B cell (primary cell): ENCODE results near the gene DENND4C. TPM values are rescaled to one million over a fixed set of nuclear protein-coding genes. Genes with fewer than 3 reads are reported as not detected.
"Not testable (repeated sequence)": the region's sequence is repeated elsewhere in the genome, so short reads cannot be mapped to it uniquely, and the experiment has no call there.

ENCODE experiments used
- ATAC-seq: fragments of 200-7000 bp; cut with Tn5 transposase; one replicate; pipeline ENCODE4 v1.10.0; 2021; ENCODE audit warnings: low read depth, mild to moderate bottlenecking, moderate number of reproducible peaks, moderate library complexity
- CTCF ChIA-PET: fragments of 350-600 bp; sonication (Branson Sonifier 250); formaldehyde crosslinking; loops from one replicate; lab custom pipeline; 2021; ENCODE audit warnings: antibody characterized with exemption, inconsistent platforms; lab: Charles Lee
- POLR2A ChIA-PET: fragments of 350-600 bp; sonication (Branson Sonifier 250); formaldehyde crosslinking; loops from one replicate; lab custom pipeline; 2021; ENCODE audit warnings: antibody characterized with exemption; lab: Charles Lee
- DNase-seq: peaks from one replicate; pipeline ENCODE4 v3.0.0; 2013
- H2AFZ ChIP-seq: 2 replicates; pipeline ENCODE4 v1.6.1; 2012; ENCODE audit warnings: mild to moderate bottlenecking, low read depth, low read length; ENCODE audit not compliant: insufficient read depth, poor library complexity, severe bottlenecking
- H3K27ac ChIP-seq, 2 donors: 1 replicate in 1 of 2; 2 replicates in 1 of 2; pipeline ENCODE4 v1.5.1; 2012 to 2013; ENCODE audit warnings: low read length in 2 of 2, mild to moderate bottlenecking in 2 of 2, moderate library complexity in 1 of 2
- H3K27me3 ChIP-seq, 4 experiments: fragments of 200-600 bp in 1 of 4; sonication (generic) in 1 of 4; replicated peaks in 1 of 4; 1 replicate in 2 of 4; 2 replicates in 2 of 4; pipeline versions ENCODE4 v1.6.1 to v1.7.0; 2013 to 2016; ENCODE audit warnings: low read length in 3 of 4, mild to moderate bottlenecking in 2 of 4, mixed read lengths in 1 of 4, moderate library complexity in 1 of 4; ENCODE audit not compliant: insufficient read depth in 4 of 4, control insufficient read depth in 3 of 4; ENCODE audit errors: control extremely low read depth in 1 of 4
- H3K36me3 ChIP-seq, 2 experiments: replicated peaks in 1 of 2; 1 replicate in 1 of 2; 2 replicates in 1 of 2; pipeline versions ENCODE4 v1.6.1 to v1.7.1; 2013; ENCODE audit warnings: low read length in 1 of 2; ENCODE audit not compliant: insufficient read depth in 2 of 2, control insufficient read depth in 1 of 2; ENCODE audit errors: control extremely low read depth in 1 of 2, extremely low read depth in 1 of 2
- H3K4me1 ChIP-seq, 2 donors: fragments of 200-600 bp in 1 of 2; sonication (generic) in 1 of 2; 1 replicate in 1 of 2; 2 replicates in 1 of 2; pipeline versions ENCODE4 v1.5.1 to v1.6.1; 2013 to 2017; ENCODE audit warnings: low read length in 2 of 2; ENCODE audit not compliant: control insufficient read depth in 2 of 2, insufficient read depth in 2 of 2
- H3K4me2 ChIP-seq: replicated peaks from 2 replicates; pipeline ENCODE3; 2012; ENCODE audit warnings: mild to moderate bottlenecking, low read depth, low read length; ENCODE audit not compliant: poor library complexity, severe bottlenecking
- H3K4me3 ChIP-seq, 5 experiments: fragments of 200-600 bp in 1 of 5; sonication (generic) in 1 of 5; 1 replicate in 3 of 5; 2 replicates in 2 of 5; pipeline versions ENCODE4 v1.5.1 to v1.7.0; 2011 to 2016; ENCODE audit warnings: low read length in 4 of 5, mild to moderate bottlenecking in 4 of 5, low read depth in 2 of 5, control low read depth in 1 of 5, moderate library complexity in 1 of 5; ENCODE audit not compliant: insufficient read depth in 1 of 5; ENCODE audit errors: control extremely low read depth in 1 of 5, extremely low read depth in 1 of 5
- H3K79me2 ChIP-seq: fragments of 200-600 bp; sonication (generic); one replicate; pipeline ENCODE4 v1.6.0; 2016; ENCODE audit warnings: low read length; ENCODE audit not compliant: control insufficient read depth, insufficient read depth
- H3K9ac ChIP-seq: fragments of 200-600 bp; sonication (generic); 2 replicates; pipeline ENCODE4 v1.6.1; 2017; ENCODE audit warnings: mild to moderate bottlenecking, low read length, moderate library complexity
- H3K9me3 ChIP-seq, 3 donors: one replicate each; pipeline versions ENCODE4 v1.6.1 to v1.7.1; 2013; ENCODE audit warnings: low read length in 2 of 3; ENCODE audit not compliant: control insufficient read depth in 2 of 3, insufficient read depth in 1 of 3; ENCODE audit errors: control extremely low read depth in 1 of 3
- H4K20me1 ChIP-seq: 2 replicates; pipeline ENCODE4 v1.6.0; 2012; ENCODE audit warnings: mild to moderate bottlenecking, low read length; ENCODE audit not compliant: insufficient read depth, control insufficient read depth, poor library complexity, severe bottlenecking
- H3K27ac Mint-ChIP-seq: one replicate; pipeline ENCODE4 v1.8.0; 2021; ENCODE audit warnings: mixed read lengths
- H3K27me3 Mint-ChIP-seq: one replicate; pipeline ENCODE4 v1.8.0; 2021; ENCODE audit warnings: mixed read lengths
- H3K4me1 Mint-ChIP-seq: one replicate; pipeline ENCODE4 v1.8.0; 2021; ENCODE audit warnings: mixed read lengths
- H3K4me3 Mint-ChIP-seq: one replicate; pipeline ENCODE4 v1.8.0; 2021; ENCODE audit warnings: mixed read lengths
- H3K9me3 Mint-ChIP-seq: one replicate; pipeline ENCODE4 v1.8.0; 2022; ENCODE audit warnings: mixed read lengths; ENCODE audit not compliant: insufficient read depth
- EZH2 ChIP-seq: IDR thresholded peaks from 2 replicates; pipeline ENCODE4 v1.6.1; 2012; ENCODE audit warnings: borderline replicate concordance, low read depth, mild to moderate bottlenecking, moderate library complexity, low read length; ENCODE audit not compliant: insufficient read depth, poor library complexity, severe bottlenecking
- WGBS: methylation state at CpG from one replicate; pipeline ENCODE4 v1.1.5; 2013; ENCODE audit warnings: missing lambda C conversion rate; ENCODE audit not compliant: insufficient coverage; 5-methylcytosine and 5-hydroxymethylcytosine counted together
- intact Hi-C: fragments of 100-400 bp; cut with micrococcal nuclease; formaldehyde crosslinking; loops from one replicate; pipeline ENCODE4 v1.10.0; 2022
- polyA plus RNA-seq: library from polyadenylated mRNA; depleted of rRNA; stranded (reverse); fragments of >200 nt; gene quantifications from 2 replicates; pipeline ENCODE4 v1.2.3, GENCODE V29; 2012
- total RNA-seq, 2 donors: library from RNA; stranded (reverse); fragments of 120-200 nt in 1 of 2; gene quantifications; 1 replicate in 1 of 2; 2 replicates in 1 of 2; pipeline versions ENCODE4 v1.2.3 to v1.2.4, GENCODE V29; 2013 to 2022
- TF ChIP-seq, protein P1 (sequence below): fragments of 200-600 bp; IDR thresholded peaks from one replicate; pipeline ENCODE4 v1.8.0; 2022; ENCODE audit warnings: antibody characterized with exemption, mild to moderate bottlenecking

Gene DENND4C
- total and polyA plus RNA-seq, 2 donors (not counting 1 experiment from before 2014, with no cell fraction given): 9.9 to 52.4 TPM

- Histone ChIP-seq H3K9ac (no peak overlapping the region), H3K4me1 (no peaks in the 10 kb centered on the region), H3K27ac (no peak overlapping the region), H4K20me1 (peaks cover 46% of the 10 kb centered on the region), H3K79me2 (peaks cover 97% of the 10 kb centered on the region), H3K4me2 (no peak overlapping the region), H3K27me3 (no peaks in the 10 kb centered on the region), H2AFZ (no peak overlapping the region), H3K4me3 (no peak overlapping the region), H3K36me3 (no peaks in the 10 kb centered on the region), H3K9me3 (peaks cover 0 to 7% (median 0%) of the 10 kb centered on the region in 3 donors)
- whole genome bisulfite sequencing: 86% methylated on average over 1 of the region's 2 CpGs
- no peak overlapping the region for H3K4me3 Mint-ChIP-seq
- H3K4me1 Mint-ChIP-seq: peaks cover 34% of the 10 kb centered on the region
- ChIA-PET POLR2A (no interaction called here), CTCF (interaction anchor here (0.7 kb wide), 1 partner anchor 7 kb away, joined by 4 read pairs; no protein-coding TSS in a partner anchor)
- ATAC-seq: no peak
- no peak for DNase-seq
- TF ChIP-seq, protein P1, sequence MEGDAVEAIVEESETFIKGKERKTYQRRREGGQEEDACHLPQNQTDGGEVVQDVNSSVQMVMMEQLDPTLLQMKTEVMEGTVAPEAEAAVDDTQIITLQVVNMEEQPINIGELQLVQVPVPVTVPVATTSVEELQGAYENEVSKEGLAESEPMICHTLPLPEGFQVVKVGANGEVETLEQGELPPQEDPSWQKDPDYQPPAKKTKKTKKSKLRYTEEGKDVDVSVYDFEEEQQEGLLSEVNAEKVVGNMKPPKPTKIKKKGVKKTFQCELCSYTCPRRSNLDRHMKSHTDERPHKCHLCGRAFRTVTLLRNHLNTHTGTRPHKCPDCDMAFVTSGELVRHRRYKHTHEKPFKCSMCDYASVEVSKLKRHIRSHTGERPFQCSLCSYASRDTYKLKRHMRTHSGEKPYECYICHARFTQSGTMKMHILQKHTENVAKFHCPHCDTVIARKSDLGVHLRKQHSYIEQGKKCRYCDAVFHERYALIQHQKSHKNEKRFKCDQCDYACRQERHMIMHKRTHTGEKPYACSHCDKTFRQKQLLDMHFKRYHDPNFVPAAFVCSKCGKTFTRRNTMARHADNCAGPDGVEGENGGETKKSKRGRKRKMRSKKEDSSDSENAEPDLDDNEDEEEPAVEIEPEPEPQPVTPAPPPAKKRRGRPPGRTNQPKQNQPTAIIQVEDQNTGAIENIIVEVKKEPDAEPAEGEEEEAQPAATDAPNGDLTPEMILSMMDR: no peak
- no peak for TF ChIP-seq EZH2
- no peak overlapping the region for H3K27ac Mint-ChIP-seq
- no peaks in the 10 kb centered on the region for H3K27me3 Mint-ChIP-seq
- H3K9me3 Mint-ChIP-seq: no peaks in the 10 kb centered on the region
- intact Hi-C loops: no loop called here
Observed at GRCh38 chr9:19247420-19247819, 16.9 kb downstream of the DENND4C start.

DNA sequence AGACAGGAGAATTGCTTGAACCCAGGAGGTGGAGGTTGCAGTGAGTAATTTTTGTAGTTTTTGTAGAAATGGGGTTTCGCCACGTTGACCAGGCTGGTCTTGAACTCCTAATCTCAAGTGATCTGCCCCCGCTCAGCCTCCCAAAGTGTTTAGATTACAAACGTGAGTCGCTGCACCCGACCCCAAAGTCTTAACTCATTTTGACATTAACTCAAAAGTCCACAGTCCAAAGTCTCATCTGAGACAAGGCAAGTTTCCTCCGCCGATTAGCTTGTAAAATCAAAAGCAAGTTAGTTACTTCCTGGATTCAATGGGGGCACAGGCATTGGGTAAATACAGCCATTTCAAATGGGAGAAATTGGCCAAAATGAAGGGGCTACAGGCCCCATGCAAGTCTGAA, 19.9 kb downstream of the DENND4C start:
- peaks cover 30% of the 10 kb centered on the region for H3K4me1 Mint-ChIP-seq
- H3K27ac Mint-ChIP-seq, H3K4me3 ChIP-seq, H3K4me1 ChIP-seq, H3K9me3 Mint-ChIP-seq, H3K9me3 ChIP-seq, CTCF ChIA-PET, H3K36me3 ChIP-seq, POLR2A ChIA-PET, H3K4me2 ChIP-seq, ATAC-seq, DNase-seq, intact Hi-C loops, H3K27ac ChIP-seq, H3K4me3 Mint-ChIP-seq, H3K27me3 ChIP-seq, H3K9ac ChIP-seq, H3K27me3 Mint-ChIP-seq, H2AFZ ChIP-seq: not testable (repeated sequence)
- Histone ChIP-seq H4K20me1 (peaks cover 46% of the 10 kb centered on the region), H3K79me2 (peaks cover 94% of the 10 kb centered on the region)
- 92% methylated on average over 8 of the region's 8 CpGs for WGBS

- H3K4me3 Mint-ChIP-seq, H2AFZ ChIP-seq: not testable (repeated sequence)
Observed at GRCh38 chr9:19251203-19251602, 20.7 kb downstream of the DENND4C start.

More at GRCh38 chr9:19251203-19251602, 20.7 kb downstream of the DENND4C start:
- peaks cover 89% of the 10 kb centered on the region for H3K79me2 ChIP-seq
- H3K9me3 ChIP-seq, intact Hi-C loops, H3K4me1 ChIP-seq, H3K27me3 Mint-ChIP-seq, H3K27me3 ChIP-seq, H3K27ac ChIP-seq, H3K4me3 ChIP-seq, H3K9me3 Mint-ChIP-seq, POLR2A ChIA-PET, H3K36me3 ChIP-seq, H3K27ac Mint-ChIP-seq, H3K9ac ChIP-seq, DNase-seq, H3K4me2 ChIP-seq, ATAC-seq, CTCF ChIA-PET: not testable (repeated sequence)
- WGBS: no CpG with 5 or more reads among the region's 1 CpG
- H4K20me1 ChIP-seq: peaks cover 46% of the 10 kb centered on the region
- peaks cover 30% of the 10 kb centered on the region for H3K4me1 Mint-ChIP-seq
